ENCODE data around the gene IGFBP5. TPM values are rescaled to one million over a fixed set of nuclear protein-coding genes. Genes with fewer than 3 reads are reported as not detected.

The IGFBP5 gene
- total and polyA plus RNA-seq, 9 of the 15 experiments (the other 6 are each of a cell fraction or from before 2014, with no cell fraction given), result 0.01 to 1.9 (median 0.03) TPM; not detected in 6

DNA sequence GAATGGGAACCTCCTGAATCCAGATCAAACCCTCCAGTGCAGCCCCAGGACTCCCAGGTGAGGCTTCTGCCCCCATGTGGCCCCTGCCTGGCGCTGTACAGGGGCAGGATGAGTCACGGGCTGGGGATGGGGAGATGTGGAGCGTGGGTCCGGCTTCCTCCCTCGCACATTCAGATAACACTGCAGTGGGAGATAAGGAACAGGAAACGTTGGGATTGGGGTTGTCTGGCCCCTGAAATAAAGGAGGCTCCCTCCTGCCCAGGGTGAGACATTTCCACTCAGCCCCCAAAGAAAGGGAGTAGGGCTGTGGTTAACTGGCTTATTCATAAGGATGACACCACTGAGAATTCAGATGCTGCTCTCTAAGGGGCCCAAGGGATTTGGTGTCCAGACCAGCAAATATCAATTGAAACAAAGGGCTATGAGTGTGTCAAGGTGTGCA, 30.7 kb downstream of the IGFBP5 start:
- ChIA-PET CTCF (ENCODE audit: low intra/inter-chr PET ratio) (interaction anchor here (1.0 kb wide), 1 partner anchor 146 kb away, joined by 3 read pairs; no protein-coding TSS in a partner anchor), POLR2A (no interaction called here)
- peak; percentile 81 for ATAC-seq
- FAIRE-seq, result peak; percentile 70
- in situ Hi-C loops (cut with MboI) (loop anchor here (5.0 to 25.0 kb wide), 3 partner anchors 147 to 630 kb away; no protein-coding TSS in a partner anchor), intact Hi-C loops (cut with micrococcal nuclease) (loop anchor here (2.0 kb wide), 2 partner anchors 256 to 442 kb away; no protein-coding TSS in a partner anchor)
- Histone ChIP-seq H2AFZ (ENCODE audit: low read depth, low read length) (no peak overlapping the region), H3K36me3 (ENCODE audit: control insufficient read depth, insufficient read depth, low read length) (no peaks in the 10 kb centered on the region), H3K4me3 (no peak overlapping the region), H3K4me1 (replicated peaks in 1 of 2; ENCODE audit: control insufficient read depth in 2 of 2, insufficient read depth in 2 of 2, low read length in 2 of 2) (peaks cover 10 to 12% of the 10 kb centered on the region in 2 experiments; a peak in 4 of 5 replicates), H4K20me1 (replicated peaks; ENCODE audit: control insufficient read depth, insufficient read depth, low read length) (no peaks in the 10 kb centered on the region; the same call in 1 of the 2 replicates), H3K4me2 (ENCODE audit: insufficient read depth, low read length) (no peak overlapping the region; the same call in 1 of the 2 replicates), H3K27me3 (ENCODE audit: control insufficient read depth in 2 of 2, insufficient read depth in 2 of 2, low read length in 2 of 2) (peaks cover 0 to 35% of the 10 kb centered on the region in 2 experiments; a peak in 3 of 5 replicates), H3K9ac (ENCODE audit: insufficient read depth in 1 of 2, low read depth in 2 of 2, low read length in 2 of 2) (no peak overlapping the region), H3K79me2 (ENCODE audit: control insufficient read depth, insufficient read depth, low read length) (no peaks in the 10 kb centered on the region), H3K27ac (ENCODE audit: extremely low read depth, low read depth, low read length) (no peak overlapping the region), H3K9me3 (replicated peaks; ENCODE audit: control insufficient read depth, insufficient read depth, low read depth, low read length) (no peaks in the 10 kb centered on the region), H3K9me1 (ENCODE audit: control insufficient read depth, insufficient read depth, low read length) (no peaks in the 10 kb centered on the region)
- whole genome bisulfite sequencing (ENCODE audit: insufficient coverage, low coverage, missing lambda C conversion rate), result 0% methylated on average over 6 of the region's 6 CpGs
- BruUV-seq (replicated peaks), result no TSS peak
- DNase-seq (ENCODE audit: extremely low read depth in 1 of 4, low spot score in 3 of 4), result peak; percentile 60 to 73 (median 67)
- peak in 1 of 2 experiments; percentile 67; a peak in 1 of 4 replicates for TF ChIP-seq ETV6 (IDR thresholded peaks at IDR 0.05; ENCODE audit: borderline replicate concordance in 1 of 2, low read depth in 2 of 2, low read length in 1 of 2)
- no peak for TF ChIP-seq ETV6 (CRISPR knock-in tag; IDR thresholded peaks at IDR 0.05; ENCODE audit: borderline replicate concordance)
- no peak for TF ChIP-seq ZNF354B (CRISPR knock-in tag; IDR thresholded peaks at IDR 0.05)
- TF ChIP-seq GTF2F1 (IDR thresholded peaks at IDR 0.05; ENCODE audit: low read depth, low read length), result no peak
- no peak for TF ChIP-seq NR4A1 (CRISPR knock-in tag; IDR thresholded peaks at IDR 0.05)
- no peak for TF ChIP-seq NR4A1 (tag; IDR thresholded peaks at IDR 0.05)
- TF ChIP-seq TEAD1 (CRISPR knock-in tag; IDR thresholded peaks at IDR 0.05), result 0 out of 4 replicates have a peak, but pooled peaks of 1 of the 2 experiments have one; percentile 24
- no peak for TF ChIP-seq ZNF143 (CRISPR knock-in tag; IDR thresholded peaks at IDR 0.05)
- TF ChIP-seq ETV5 (CRISPR knock-in tag; IDR thresholded peaks at IDR 0.05; ENCODE audit: low read depth), result peak; percentile 75
- TF ChIP-seq ZNF431 (CRISPR knock-in tag; IDR thresholded peaks at IDR 0.05), result no peak
- TF ChIP-seq ZNF644 (tag; IDR thresholded peaks at IDR 0.05; ENCODE audit: low read depth), result no peak
- TF ChIP-seq EZH2 (IDR thresholded peaks at IDR 0.05; ENCODE audit: borderline replicate concordance, low read depth, low read length), result no peak
- TF ChIP-seq ZNF639 (CRISPR knock-in tag; conservative IDR thresholded peaks at IDR 0.05 in 1 of 2, IDR thresholded peaks at IDR 0.05 in 1 of 2), result 0 out of 4 replicates have a peak, but pooled peaks of 1 of the 2 experiments have one; percentile 59
- TF ChIP-seq JUNB (CRISPR knock-in tag; conservative IDR thresholded peaks at IDR 0.05), result 0 out of 2 replicates have a peak, but pooled peaks have one; percentile 13
- TF ChIP-seq, protein P1, sequence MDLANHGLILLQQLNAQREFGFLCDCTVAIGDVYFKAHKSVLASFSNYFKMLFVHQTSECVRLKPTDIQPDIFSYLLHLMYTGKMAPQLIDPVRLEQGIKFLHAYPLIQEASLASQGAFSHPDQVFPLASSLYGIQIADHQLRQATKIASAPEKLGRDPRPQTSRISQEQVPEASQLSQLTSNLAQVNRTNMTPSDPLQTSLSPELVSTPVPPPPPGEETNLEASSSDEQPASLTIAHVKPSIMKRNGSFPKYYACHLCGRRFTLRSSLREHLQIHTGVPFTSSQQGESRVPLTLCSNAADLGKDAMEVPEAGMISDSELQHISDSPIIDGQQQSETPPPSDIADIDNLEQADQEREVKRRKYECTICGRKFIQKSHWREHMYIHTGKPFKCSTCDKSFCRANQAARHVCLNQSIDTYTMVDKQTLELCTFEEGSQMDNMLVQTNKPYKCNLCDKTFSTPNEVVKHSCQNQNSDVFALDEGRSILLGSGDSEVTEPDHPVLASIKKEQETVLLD (IDR thresholded peaks at IDR 0.05), result no peak
- TF ChIP-seq E2F5 (CRISPR knock-in tag; IDR thresholded peaks at IDR 0.05), result no peak
- TF ChIP-seq, protein P2, sequence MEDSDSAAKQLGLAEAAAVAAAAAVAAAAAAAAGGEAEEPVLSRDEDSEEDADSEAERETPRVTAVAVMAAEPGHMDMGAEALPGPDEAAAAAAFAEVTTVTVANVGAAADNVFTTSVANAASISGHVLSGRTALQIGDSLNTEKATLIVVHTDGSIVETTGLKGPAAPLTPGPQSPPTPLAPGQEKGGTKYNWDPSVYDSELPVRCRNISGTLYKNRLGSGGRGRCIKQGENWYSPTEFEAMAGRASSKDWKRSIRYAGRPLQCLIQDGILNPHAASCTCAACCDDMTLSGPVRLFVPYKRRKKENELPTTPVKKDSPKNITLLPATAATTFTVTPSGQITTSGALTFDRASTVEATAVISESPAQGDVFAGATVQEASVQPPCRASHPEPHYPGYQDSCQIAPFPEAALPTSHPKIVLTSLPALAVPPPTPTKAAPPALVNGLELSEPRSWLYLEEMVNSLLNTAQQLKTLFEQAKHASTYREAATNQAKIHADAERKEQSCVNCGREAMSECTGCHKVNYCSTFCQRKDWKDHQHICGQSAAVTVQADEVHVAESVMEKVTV (CRISPR knock-in tag; IDR thresholded peaks at IDR 0.05), result peak; percentile 61

Measured in K562 (cell line).